Measurements from ENCODE around the gene PUSL1. TPM values are rescaled to one million over a fixed set of nuclear protein-coding genes. Genes with fewer than 3 reads are reported as not detected.
A peak's percentile ranks its signal among the peaks of the same experiment; 100 is the strongest.

Gene PUSL1
- total and polyA plus RNA-seq, 2 of the 13 experiments (the other 11 are each of a cell fraction or from before 2014, with no cell fraction given) = 8.3 to 22.2 TPM

GRCh38 chr1:1306070-1306660 lies 2.2 kb upstream of the PUSL1 start (continued):
- no peak for TF ChIP-seq HNRNPK (IDR thresholded peaks at IDR 0.05; ENCODE audit: low read depth, low read length, poor library complexity, severe bottlenecking)
- no peak; the same call in 1 of the 2 replicates for TF ChIP-seq ZNF280B (CRISPR knock-in tag; IDR thresholded peaks at IDR 0.05; ENCODE audit: borderline replicate concordance)
- no peak for TF ChIP-seq TBL1XR1 (IDR thresholded peaks at IDR 0.05; ENCODE audit: borderline replicate concordance, low read length, partially characterized antibody)
- no peak for TF ChIP-seq SETDB1 (CRISPR knock-in tag; IDR thresholded peaks at IDR 0.05; ENCODE audit: borderline replicate concordance)
- no peak for TF ChIP-seq PRDM15 (CRISPR knock-in tag; IDR thresholded peaks at IDR 0.05)
- TF ChIP-seq ESRRA (CRISPR knock-in tag; IDR thresholded peaks at IDR 0.05; ENCODE audit: low read depth) = no peak
- TF ChIP-seq CCAR2 (optimal IDR thresholded peaks at IDR 0.05; ENCODE audit: low read depth, low read length) = no peak
- TF ChIP-seq SMYD3 (CRISPR knock-in tag; IDR thresholded peaks at IDR 0.05) = no peak
- TF ChIP-seq MEIS1 (CRISPR knock-in tag; IDR thresholded peaks at IDR 0.05; ENCODE audit: borderline replicate concordance) = no peak
- no peak for TF ChIP-seq TOPORS (CRISPR knock-in tag; IDR thresholded peaks at IDR 0.05)
- no peak for TF ChIP-seq ZNF816 (CRISPR knock-in tag; IDR thresholded peaks at IDR 0.05; ENCODE audit: borderline replicate concordance)
- no peak for TF ChIP-seq MEIS2 (CRISPR knock-in tag; IDR thresholded peaks at IDR 0.05)
- no peak for TF ChIP-seq ELF4 (CRISPR knock-in tag; IDR thresholded peaks at IDR 0.05; ENCODE audit: borderline replicate concordance)
- peak; percentile 4; the same call in 1 of the 2 replicates for TF ChIP-seq BCL3 (CRISPR knock-in tag; IDR thresholded peaks at IDR 0.05)
- TF ChIP-seq ZEB1 (IDR thresholded peaks at IDR 0.05; ENCODE audit: insufficient replicate concordance, low read depth) = no peak
- no peak for TF ChIP-seq ZNF710 (CRISPR knock-in tag; IDR thresholded peaks at IDR 0.05; ENCODE audit: borderline replicate concordance)
- peak; percentile 54; the same call in 1 of the 2 replicates for TF ChIP-seq KMT2A (CRISPR knock-in tag; IDR thresholded peaks at IDR 0.05)

Measured in HepG2 (cell line).